ENCODE results near the gene USP47. TPM values are rescaled to one million over a fixed set of nuclear protein-coding genes. Genes with fewer than 3 reads are reported as not detected.

The USP47 gene
- total and polyA plus RNA-seq, 9 of the 15 experiments (the other 6 are each of a cell fraction or from before 2014, with no cell fraction given): 13.1 to 63.6 (median 34.7) TPM

GRCh38 chr11:11847082-11847481 lies 5.3 kb downstream of the USP47 start (continued):
- no peak for TF ChIP-seq ARID3B (CRISPR knock-in tag; IDR thresholded peaks at IDR 0.05; ENCODE audit: borderline replicate concordance)
- no peak for TF ChIP-seq ZNF511 (CRISPR knock-in tag; IDR thresholded peaks at IDR 0.05)
- TF ChIP-seq E2F3 (CRISPR knock-in tag; IDR thresholded peaks at IDR 0.05): no peak
- no peak for TF ChIP-seq MBD2 (IDR thresholded peaks at IDR 0.05; ENCODE audit: borderline replicate concordance, low read depth)

GRCh38 chr11:11848891-11849746 lies 7.3 kb downstream of the USP47 start:
- Histone ChIP-seq H4K20me1 (replicated peaks; ENCODE audit: control insufficient read depth, insufficient read depth, low read length) (peaks cover 11% of the 10 kb centered on the region; the same call in 1 of the 2 replicates), H3K9me3 (replicated peaks; ENCODE audit: control insufficient read depth, insufficient read depth, low read depth, low read length) (no peaks in the 10 kb centered on the region), H3K9me1 (ENCODE audit: control insufficient read depth, insufficient read depth, low read length) (no peaks in the 10 kb centered on the region), H3K4me2 (ENCODE audit: insufficient read depth, low read length) (peak overlapping the region; percentile 56), H2AFZ (ENCODE audit: low read depth, low read length) (no peak overlapping the region), H3K4me3 (no peak overlapping the region), H3K9ac (ENCODE audit: insufficient read depth in 1 of 2, low read depth in 2 of 2, low read length in 2 of 2) (0 out of 4 replicates have a peak overlapping the region, but pooled peaks of 1 of the 2 experiments have one; percentile 12), H3K27me3 (ENCODE audit: control insufficient read depth in 2 of 2, insufficient read depth in 2 of 2, low read length in 2 of 2) (no peaks in the 10 kb centered on the region), H3K27ac (ENCODE audit: extremely low read depth, low read depth, low read length) (peak overlapping the region; percentile 40), H3K4me1 (replicated peaks in 1 of 2; ENCODE audit: control insufficient read depth in 2 of 2, insufficient read depth in 2 of 2, low read length in 2 of 2) (peaks cover 10 to 56% of the 10 kb centered on the region in 2 experiments; a peak in 4 of 5 replicates), H3K36me3 (ENCODE audit: control insufficient read depth, insufficient read depth, low read length) (peaks cover 3% of the 10 kb centered on the region; the same call in 2 of the 3 replicates), H3K79me2 (ENCODE audit: control insufficient read depth, insufficient read depth, low read length) (peaks cover 99% of the 10 kb centered on the region)
- no TSS peak for BruUV-seq (replicated peaks)
- ChIA-PET POLR2A (interaction anchor here (0.6 to 2.0 kb wide), 5 partner anchors 8 to 1318 kb away, joined by 3 to 8 read pairs (median 4); no protein-coding TSS in a partner anchor), CTCF (ENCODE audit: low intra/inter-chr PET ratio) (interaction anchor here (1.0 kb wide), 1 partner anchor 50 kb away, joined by 6 read pairs; no protein-coding TSS in a partner anchor)
- 36% methylated on average over 7 of the region's 7 CpGs for WGBS (ENCODE audit: insufficient coverage, low coverage, missing lambda C conversion rate)
- intact Hi-C loops (cut with micrococcal nuclease): loop anchor here (1.0 to 2.0 kb wide), 2 partner anchors 28 to 50 kb away; no protein-coding TSS in a partner anchor
- DNase-seq (ENCODE audit: extremely low read depth in 1 of 4, low spot score in 3 of 4): peak; percentile 42 to 86 (median 53)
- peak; percentile 85 for FAIRE-seq
- in situ Hi-C loops (cut with MboI): no loop called here
- ATAC-seq: peak; percentile 85
- TF ChIP-seq ZNF592 (IDR thresholded peaks at IDR 0.05) (peak; percentile 27; the same call in 1 of the 2 replicates), TFAP4 (CRISPR knock-in tag; IDR thresholded peaks at IDR 0.05; ENCODE audit: borderline replicate concordance) (no peak), CSDE1 (IDR thresholded peaks at IDR 0.05) (no peak), TRIM24 (IDR thresholded peaks at IDR 0.05) (peak in 1 of 2 experiments; percentile 52; a peak in 1 of 4 replicates), SETDB1 (IDR thresholded peaks at IDR 0.05; ENCODE audit: low read length) (no peak), CEBPG (CRISPR knock-in tag; IDR thresholded peaks at IDR 0.05) (peak; percentile 39; the same call in 1 of the 2 replicates), CEBPG (tag; conservative IDR thresholded peaks at IDR 0.05 in 1 of 2, IDR thresholded peaks at IDR 0.05 in 1 of 2) (peak; percentile 67 to 75; a peak in 3 of 4 replicates), CHD2 (IDR thresholded peaks at IDR 0.05; ENCODE audit: low read depth, low read length) (peak; percentile 71)
